GM06990 (cell line): ENCODE results near the gene NCAM1.

ENCODE experiments used
- DNase-seq: peaks from one replicate; pipeline ENCODE4 v3.0.0-alpha.2; 2011; ENCODE audit not compliant: insufficient read length; ENCODE audit errors: extremely low read depth
- H3K27me3 ChIP-seq: replicated peaks from 2 replicates; pipeline ENCODE4 v1.6.0; 2011; ENCODE audit warnings: low read length; ENCODE audit not compliant: control insufficient read depth, insufficient read depth
- H3K36me3 ChIP-seq: 2 replicates; pipeline ENCODE4 v1.5.1; 2011; ENCODE audit warnings: low read length; ENCODE audit not compliant: control insufficient read depth, insufficient read depth
- H3K4me3 ChIP-seq: replicated peaks from 2 replicates; pipeline ENCODE4 v1.5.1; 2011; ENCODE audit warnings: low read depth, mild to moderate bottlenecking, control low read depth, low read length
- TF ChIP-seq, protein P1 (sequence below): IDR thresholded peaks from 2 replicates; pipeline ENCODE4 v1.5.1; 2011; ENCODE audit warnings: low read length, control low read depth, mild to moderate bottlenecking, inconsistent platforms; ENCODE audit not compliant: insufficient read depth, poor library complexity, severe bottlenecking

The NCAM1 gene

DNA sequence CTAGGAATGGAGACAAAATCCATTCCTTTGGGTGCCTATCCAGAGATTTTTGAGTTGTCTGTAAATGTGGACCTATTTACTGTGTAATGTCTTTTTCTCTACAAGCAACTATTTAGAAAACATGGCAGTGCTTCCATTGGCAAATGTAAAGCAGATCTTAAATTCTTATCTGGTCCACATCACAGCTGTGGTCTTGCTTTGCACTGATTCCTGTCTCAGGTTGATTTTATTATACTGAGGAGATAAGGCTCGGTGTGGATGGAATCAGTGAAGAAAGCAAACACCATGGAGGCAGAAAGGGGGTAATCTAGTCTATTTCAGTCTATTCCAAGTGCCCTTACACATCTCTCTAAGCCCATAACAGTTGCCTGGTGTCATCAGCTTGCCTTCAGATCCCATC, 160.5 kb downstream of the NCAM1 start:
- H3K4me3 ChIP-seq: no peak overlapping the region
- peaks cover 1% of the 10 kb centered on the region; the same call in 1 of the 2 replicates for H3K27me3 ChIP-seq
- no peak for DNase-seq
- H3K36me3 ChIP-seq: no peaks in the 10 kb centered on the region
- TF ChIP-seq, protein P1, sequence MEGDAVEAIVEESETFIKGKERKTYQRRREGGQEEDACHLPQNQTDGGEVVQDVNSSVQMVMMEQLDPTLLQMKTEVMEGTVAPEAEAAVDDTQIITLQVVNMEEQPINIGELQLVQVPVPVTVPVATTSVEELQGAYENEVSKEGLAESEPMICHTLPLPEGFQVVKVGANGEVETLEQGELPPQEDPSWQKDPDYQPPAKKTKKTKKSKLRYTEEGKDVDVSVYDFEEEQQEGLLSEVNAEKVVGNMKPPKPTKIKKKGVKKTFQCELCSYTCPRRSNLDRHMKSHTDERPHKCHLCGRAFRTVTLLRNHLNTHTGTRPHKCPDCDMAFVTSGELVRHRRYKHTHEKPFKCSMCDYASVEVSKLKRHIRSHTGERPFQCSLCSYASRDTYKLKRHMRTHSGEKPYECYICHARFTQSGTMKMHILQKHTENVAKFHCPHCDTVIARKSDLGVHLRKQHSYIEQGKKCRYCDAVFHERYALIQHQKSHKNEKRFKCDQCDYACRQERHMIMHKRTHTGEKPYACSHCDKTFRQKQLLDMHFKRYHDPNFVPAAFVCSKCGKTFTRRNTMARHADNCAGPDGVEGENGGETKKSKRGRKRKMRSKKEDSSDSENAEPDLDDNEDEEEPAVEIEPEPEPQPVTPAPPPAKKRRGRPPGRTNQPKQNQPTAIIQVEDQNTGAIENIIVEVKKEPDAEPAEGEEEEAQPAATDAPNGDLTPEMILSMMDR: no peak

DNA sequence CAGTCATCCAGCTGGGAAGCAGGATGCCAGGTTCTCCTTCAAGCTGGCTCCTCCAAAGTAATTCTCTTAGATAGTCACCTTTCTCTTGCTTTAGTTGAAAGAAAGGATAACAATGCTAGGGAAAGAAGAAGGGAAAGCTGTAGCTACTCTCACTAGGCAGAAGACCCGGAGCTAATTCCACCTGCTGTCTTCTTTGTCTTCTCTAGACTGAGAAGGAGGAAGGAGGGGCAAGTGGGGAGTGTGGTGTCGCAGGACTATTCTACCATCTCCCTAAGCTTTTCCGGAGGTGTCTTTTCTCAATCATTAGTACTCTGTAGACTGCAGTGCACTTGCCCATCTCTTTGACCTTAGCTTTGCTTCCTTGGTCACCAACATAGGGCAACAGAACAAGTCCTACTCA, 162.8 kb downstream of the NCAM1 start:
- H3K27me3 ChIP-seq: peaks cover 1% of the 10 kb centered on the region; the same call in 1 of the 2 replicates
- DNase-seq: no peak

DNA sequence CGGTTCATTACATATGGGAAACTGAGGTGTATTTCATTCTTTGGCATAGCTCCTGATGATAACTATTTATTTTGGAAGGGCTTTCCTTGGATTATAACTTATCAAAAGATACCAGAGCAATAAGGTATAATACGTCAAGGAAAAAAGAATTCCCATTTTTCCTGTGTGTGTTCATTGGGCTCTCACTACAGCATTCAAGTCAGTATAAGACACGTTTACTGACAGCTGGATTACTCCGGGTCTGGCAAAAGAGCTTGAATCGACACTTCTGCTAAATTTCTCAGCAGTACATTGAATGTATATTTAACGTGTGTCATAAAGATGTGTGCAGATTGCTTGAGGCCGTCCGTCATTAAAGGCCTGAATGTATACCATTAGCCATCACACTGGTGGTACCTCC, 163.4 kb downstream of the NCAM1 start:
- DNase-seq: no peak
- H3K4me3 ChIP-seq: no peak overlapping the region
- H3K36me3 ChIP-seq: no peaks in the 10 kb centered on the region
- peaks cover 1% of the 10 kb centered on the region; the same call in 1 of the 2 replicates for H3K27me3 ChIP-seq
- TF ChIP-seq, protein P1: no peak

More for the DNA sequence above, 162.8 kb downstream of the NCAM1 start:
- TF ChIP-seq, protein P1: no peak
- Histone ChIP-seq H3K4me3 (no peak overlapping the region), H3K36me3 (no peaks in the 10 kb centered on the region)

DNA sequence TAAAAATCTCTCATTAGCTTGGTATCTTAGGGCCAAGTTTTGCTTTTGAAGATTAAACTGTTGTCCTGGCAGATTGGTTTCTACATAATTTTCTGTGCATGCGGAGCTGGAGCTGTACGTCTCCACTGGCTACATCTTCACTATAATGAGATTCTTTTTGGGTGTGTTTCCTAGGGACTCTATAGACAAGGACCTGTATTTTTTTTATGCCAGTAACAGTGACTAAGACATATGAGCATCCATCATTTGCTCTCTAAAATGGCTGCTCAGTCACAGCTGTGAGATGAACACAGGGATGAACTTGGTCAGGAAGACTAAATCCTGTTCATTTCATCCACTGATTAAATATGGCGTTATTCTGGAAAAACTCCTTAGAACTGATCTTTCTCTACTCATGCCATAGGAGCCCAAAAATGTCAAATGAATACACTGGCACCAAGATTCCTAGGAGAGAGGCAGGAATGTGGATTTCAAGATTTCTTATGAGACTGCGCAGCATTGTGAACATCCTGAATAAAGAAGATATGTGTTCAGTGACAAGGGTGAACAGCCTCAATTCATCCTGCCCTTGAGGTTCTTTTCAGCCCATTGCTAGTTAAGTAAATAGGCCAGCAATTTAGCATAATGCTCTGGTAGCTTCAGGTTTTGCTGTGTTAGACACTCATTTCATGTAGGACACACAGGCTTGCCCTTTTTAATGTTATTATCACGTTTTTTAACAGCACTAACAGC, 168.2 kb downstream of the NCAM1 start:
- Histone ChIP-seq H3K27me3 (peaks cover 1% of the 10 kb centered on the region), H3K36me3 (no peaks in the 10 kb centered on the region), H3K4me3 (no peak overlapping the region)
- TF ChIP-seq, protein P1: no peak
- DNase-seq: no peak

DNA sequence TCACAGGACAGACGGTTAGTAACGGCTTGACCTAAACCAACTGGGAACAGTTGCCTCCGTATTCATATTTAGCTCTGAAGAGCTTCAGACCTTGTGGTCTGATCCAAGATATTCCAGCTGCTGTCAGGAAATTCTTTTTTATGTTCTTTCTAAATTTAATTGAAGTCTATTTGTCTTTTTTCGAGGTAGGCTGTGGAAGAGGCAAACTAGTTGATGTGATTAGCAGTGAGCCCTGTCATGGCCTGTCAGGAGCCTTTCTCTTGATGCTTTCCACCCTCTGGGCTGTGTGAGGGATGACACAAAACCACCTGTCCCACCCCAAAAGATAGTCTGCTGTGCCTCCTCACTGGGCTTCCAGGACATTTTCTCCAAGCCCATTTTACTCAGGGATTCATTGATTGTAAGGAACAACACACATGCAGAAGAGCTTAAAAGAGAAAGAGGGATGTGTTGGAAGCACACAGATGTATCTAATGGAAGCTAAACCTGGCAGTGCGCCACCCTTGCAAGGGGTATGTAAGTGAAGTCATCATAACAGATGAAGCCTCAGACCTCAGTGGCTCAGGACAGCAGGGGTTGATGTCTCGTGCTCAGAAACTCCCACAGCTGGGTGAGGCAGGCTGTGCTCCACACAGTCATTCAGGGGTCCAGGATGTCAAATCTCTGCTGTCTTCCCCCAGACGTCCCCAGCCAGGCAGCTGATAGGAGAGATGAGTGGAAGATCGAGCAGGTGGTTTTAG, 170.0 kb downstream of the NCAM1 start:
- no peak for DNase-seq
- TF ChIP-seq, protein P1: no peak
- H3K36me3 ChIP-seq: no peaks in the 10 kb centered on the region
- H3K4me3 ChIP-seq: no peak overlapping the region
- peaks cover 1% of the 10 kb centered on the region for H3K27me3 ChIP-seq
